NT2/D1 (cell line): ENCODE data around the gene LINC00632.

Experiments used
- DNase-seq: peaks from one replicate; pipeline ENCODE4 v3.0.0-alpha.2; 2011; ENCODE audit warnings: low read depth, low spot score
- H3K27me3 ChIP-seq: 2 replicates; pipeline ENCODE4 v1.6.0; 2011; ENCODE audit warnings: mild to moderate bottlenecking; ENCODE audit not compliant: insufficient read length, insufficient read depth
- H3K36me3 ChIP-seq: 2 replicates; pipeline ENCODE4 v1.6.1; 2011; ENCODE audit warnings: mild to moderate bottlenecking, low read length, mixed read lengths; ENCODE audit not compliant: insufficient read depth, insufficient read length
- H3K4me1 ChIP-seq: 2 replicates; pipeline ENCODE4 v1.5.1; 2011; ENCODE audit not compliant: insufficient read depth, insufficient read length
- H3K4me3 ChIP-seq: 2 replicates; pipeline ENCODE4 v1.5.1; 2011; ENCODE audit warnings: low read depth; ENCODE audit not compliant: insufficient read length
- H3K9ac ChIP-seq: 2 replicates; pipeline ENCODE4 v1.6.0; 2011; ENCODE audit warnings: low read depth; ENCODE audit not compliant: insufficient read length
- H3K9me3 ChIP-seq: 2 replicates; pipeline ENCODE4 v1.5.1; 2011; ENCODE audit warnings: mild to moderate bottlenecking, low read length; ENCODE audit not compliant: insufficient read depth
- SUZ12 ChIP-seq: IDR thresholded peaks from 2 replicates; pipeline ENCODE4 v1.6.1; 2011; ENCODE audit not compliant: insufficient read length, insufficient read depth; ENCODE audit errors: extremely low read depth
- YY1 ChIP-seq: IDR thresholded peaks from 2 replicates; pipeline ENCODE4 v1.6.1; 2011; ENCODE audit not compliant: insufficient read length, insufficient read depth
- ZNF274 ChIP-seq: IDR thresholded peaks from 2 replicates; pipeline ENCODE4 v1.6.1; 2011; ENCODE audit warnings: mild to moderate bottlenecking, low read depth, low read length

LINC00632 gene

GRCh38 chrX:140710710-140711109 lies 1.2 kb downstream of the LINC00632 start:
- no peak for TF ChIP-seq YY1
- no peak for TF ChIP-seq ZNF274
- no peak for DNase-seq
- H3K4me3 ChIP-seq = no peak overlapping the region
- no peak overlapping the region for H3K9ac ChIP-seq
- no peaks in the 10 kb centered on the region for H3K9me3 ChIP-seq
- no peaks in the 10 kb centered on the region for H3K27me3 ChIP-seq
- no peaks in the 10 kb centered on the region for H3K36me3 ChIP-seq
- H3K4me1 ChIP-seq = no peaks in the 10 kb centered on the region

GRCh38 chrX:140711894-140712293 lies 2.3 kb downstream of the LINC00632 start:
- no peak overlapping the region for H3K4me3 ChIP-seq
- no peaks in the 10 kb centered on the region for H3K27me3 ChIP-seq
- no peak overlapping the region for H3K9ac ChIP-seq
- no peaks in the 10 kb centered on the region for H3K9me3 ChIP-seq
- H3K4me1 ChIP-seq = no peaks in the 10 kb centered on the region
- DNase-seq = no peak
- no peaks in the 10 kb centered on the region for H3K36me3 ChIP-seq
- TF ChIP-seq ZNF274 (no peak), SUZ12 (no peak)

GRCh38 chrX:140712413-140713173 lies 3.0 kb downstream of the LINC00632 start:
- DNase-seq = peak; percentile 52
- Histone ChIP-seq H3K4me1 (no peaks in the 10 kb centered on the region), H3K9ac (no peak overlapping the region), H3K27me3 (no peaks in the 10 kb centered on the region), H3K4me3 (no peak overlapping the region), H3K36me3 (no peaks in the 10 kb centered on the region), H3K9me3 (no peaks in the 10 kb centered on the region)
- no peak for TF ChIP-seq SUZ12
- TF ChIP-seq YY1 = no peak
- TF ChIP-seq ZNF274 = no peak

DNA sequence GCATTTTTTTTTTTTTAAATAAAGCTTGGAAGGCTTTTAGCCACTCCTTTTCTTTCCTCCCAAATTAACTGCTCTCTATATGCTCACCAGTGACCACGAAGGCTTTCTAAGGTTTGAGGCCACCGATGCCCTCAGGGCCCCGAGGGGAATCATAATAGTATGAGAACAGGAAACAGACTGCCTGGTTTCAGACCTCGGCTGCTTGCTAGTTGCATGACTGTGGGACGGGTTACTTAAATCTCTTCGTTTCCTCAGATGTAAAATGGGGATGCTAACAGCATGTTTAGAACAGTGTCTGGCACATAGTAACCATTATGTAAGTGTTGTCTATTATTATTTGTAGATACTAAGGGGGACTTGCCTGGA lies 3.6 kb downstream of the LINC00632 start:
- Histone ChIP-seq H3K36me3 (no peaks in the 10 kb centered on the region), H3K9ac (no peak overlapping the region), H3K4me1 (no peaks in the 10 kb centered on the region), H3K27me3 (no peaks in the 10 kb centered on the region), H3K4me3 (no peak overlapping the region), H3K9me3 (no peaks in the 10 kb centered on the region)
- TF ChIP-seq YY1 (no peak), SUZ12 (no peak), ZNF274 (no peak)
- no peak for DNase-seq

- no peaks in the 10 kb centered on the region for H3K36me3 ChIP-seq
- TF ChIP-seq SUZ12 (no peak), ZNF274 (no peak), YY1 (no peak)
- H3K9me3 ChIP-seq = no peaks in the 10 kb centered on the region
These were observed 6.2 kb downstream of the LINC00632 start for GRCh38 chrX:140715787-140716186.

DNA sequence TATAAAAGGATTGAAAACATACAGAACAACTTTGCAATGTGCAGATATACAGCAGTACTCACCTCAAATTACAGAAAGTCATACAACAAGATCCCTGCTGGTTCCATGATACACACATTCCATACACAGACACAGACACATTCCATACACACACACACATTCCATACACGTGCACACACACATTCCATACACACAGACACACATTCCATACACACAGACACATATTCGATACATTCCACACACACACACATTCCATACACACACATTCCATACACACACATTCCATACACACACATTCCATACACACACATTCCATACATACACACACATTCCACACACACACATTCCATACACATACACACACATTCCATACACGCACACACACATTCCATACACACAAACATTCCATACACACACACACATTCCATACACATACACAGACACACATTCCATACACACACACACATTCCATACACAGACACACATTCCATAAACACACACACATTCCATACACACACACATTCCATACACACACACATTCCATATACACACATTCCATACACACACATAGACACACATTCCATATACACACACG lies 13.7 kb downstream of the LINC00632 start:
- no peak for TF ChIP-seq SUZ12
- no peak for TF ChIP-seq ZNF274
- no peak for TF ChIP-seq YY1
- H3K9me3 ChIP-seq = no peaks in the 10 kb centered on the region
- H3K4me3 ChIP-seq = no peak overlapping the region
- no peaks in the 10 kb centered on the region for H3K4me1 ChIP-seq
- H3K9ac ChIP-seq = no peak overlapping the region
- no peak for DNase-seq
- H3K36me3 ChIP-seq = no peaks in the 10 kb centered on the region
- H3K27me3 ChIP-seq = no peaks in the 10 kb centered on the region

More at GRCh38 chrX:140715787-140716186, 6.2 kb downstream of the LINC00632 start:
- DNase-seq = no peak
- H3K27me3 ChIP-seq = no peaks in the 10 kb centered on the region
- no peak overlapping the region for H3K4me3 ChIP-seq
- no peaks in the 10 kb centered on the region for H3K4me1 ChIP-seq
- no peak overlapping the region for H3K9ac ChIP-seq

GRCh38 chrX:140724309-140724708 lies 14.8 kb downstream of the LINC00632 start:
- Histone ChIP-seq H3K9ac (no peak overlapping the region), H3K4me3 (no peak overlapping the region), H3K27me3 (no peaks in the 10 kb centered on the region), H3K36me3 (no peaks in the 10 kb centered on the region), H3K9me3 (no peaks in the 10 kb centered on the region), H3K4me1 (no peaks in the 10 kb centered on the region)
- TF ChIP-seq ZNF274 (no peak), SUZ12 (no peak), YY1 (no peak)
- no peak for DNase-seq
